A549 (cell line): ENCODE measurements around the gene SMAD3. TPM values are rescaled to one million over a fixed set of nuclear protein-coding genes. Genes with fewer than 3 reads are reported as not detected.
"Not testable (repeated sequence)": the region's sequence is repeated elsewhere in the genome, so short reads cannot be mapped to it uniquely, and the experiment has no call there.

Experiments used
- ATAC-seq, 2 experiments: fragments of 200-7000 bp in 1 of 2; fragments of >200 bp in 1 of 2; cut with Nextera tagmentation in 1 of 2; cut with Tn5 transposase in 1 of 2; 3 replicates each; pipeline versions ENCODE4 v1.8.0 to v1.9.1; 2018 to 2020; ENCODE audit warnings: mild to moderate bottlenecking in 1 of 2, moderate library complexity in 1 of 2
- CTCF ChIA-PET: fragments of 300-600 bp; sonication (Branson Sonifier 250); formaldehyde crosslinking; extraction: SDS; loops from one replicate; lab custom pipeline; 2021; ENCODE audit warnings: antibody characterized with exemption, inconsistent platforms; lab: Yijun Ruan, JAX
- POLR2A ChIA-PET: fragments of 350-600 bp; formaldehyde crosslinking; extraction: SDS; loops from one replicate; lab custom pipeline; 2021; ENCODE audit warnings: antibody characterized with exemption, inconsistent platforms; lab: Yijun Ruan, JAX
- DNase-seq, 2 experiments: peaks; one replicate each; pipeline versions ENCODE4 v3.0.0 to v3.0.0-alpha.2; 2011 to 2016; ENCODE audit warnings: low read depth in 1 of 2, low spot score in 1 of 2
- FAIRE-seq: peaks from 2 replicates; lab custom pipeline; 2011; peaks lifted over from hg19 to GRCh38; lab: Jason Lieb, UNC
- H3K27ac ChIP-seq, 2 experiments: fragments of >200 bp; sonication (Bioruptor Twin); formaldehyde crosslinking; 3 replicates each; pipeline ENCODE4 v1.5.1; 2016 to 2017
- H3K4me1 ChIP-seq: fragments of >200 bp; sonication (Bioruptor Twin); formaldehyde crosslinking; 3 replicates; pipeline ENCODE4 v1.6.1; 2016
- H3K4me2 ChIP-seq: fragments of >200 bp; sonication (Bioruptor Twin); formaldehyde crosslinking; 3 replicates; pipeline ENCODE4 v1.6.1; 2016
- H3K4me3 ChIP-seq: fragments of >200 bp; sonication (Bioruptor Twin); formaldehyde crosslinking; 3 replicates; pipeline ENCODE4 v1.5.1; 2016
- H3K9me3 ChIP-seq: fragments of >200 bp; sonication (Bioruptor Twin); formaldehyde crosslinking; 3 replicates; pipeline ENCODE4 v1.6.1; 2016
- CHD2 ChIP-seq: fragments of 150-350 bp; IDR thresholded peaks from 2 replicates; pipeline ENCODE4 v1.6.1; 2014; ENCODE audit warnings: low read length; ENCODE audit not compliant: partially characterized antibody
- CHD4 ChIP-seq: fragments of 200-600 bp; sonication (generic); IDR thresholded peaks from 2 replicates; pipeline ENCODE4 v1.6.1; 2016; ENCODE audit warnings: antibody characterized with exemption, mild to moderate bottlenecking, borderline replicate concordance
- EHF ChIP-seq: fragments of 250-450 bp; sonication (Bioruptor Pico); IDR thresholded peaks from 2 replicates; pipeline ENCODE4 v1.5.0; 2020; ENCODE audit warnings: mild to moderate bottlenecking
- EHMT2 ChIP-seq: fragments of 200-600 bp; sonication (generic); IDR thresholded peaks from 2 replicates; pipeline ENCODE4 v1.6.1; 2016; ENCODE audit warnings: antibody characterized with exemption, low read depth, mild to moderate bottlenecking, moderate library complexity
- ESRRA ChIP-seq: fragments of 150-350 bp; IDR thresholded peaks from 2 replicates; pipeline ENCODE4 v1.6.1; 2014; ENCODE audit warnings: mild to moderate bottlenecking, low read length, borderline replicate concordance
- FOSB ChIP-seq: fragments of 250-450 bp; sonication (Bioruptor Pico); IDR thresholded peaks from 2 replicates; pipeline ENCODE4 v1.5.0; 2020; ENCODE audit warnings: mild to moderate bottlenecking, moderate library complexity
- FOSL2 ChIP-seq, 2 experiments: fragments of 450-650 bp in 1 of 2; fragments of >200 bp in 1 of 2; sonication (Bioruptor Twin) in 1 of 2; formaldehyde crosslinking; IDR thresholded peaks; 2 replicates each; pipeline versions ENCODE4 v1.5.0 to v1.6.1; 2016 to 2020; ENCODE audit warnings: mild to moderate bottlenecking in 1 of 2, moderate library complexity in 1 of 2
- FOXS1 ChIP-seq: fragments of 250-450 bp; sonication (Bioruptor Pico); IDR thresholded peaks from 2 replicates; pipeline ENCODE4 v1.5.0; 2020; ENCODE audit warnings: mild to moderate bottlenecking, moderate library complexity
- HEYL ChIP-seq: fragments of 250-450 bp; sonication (Bioruptor Pico); IDR thresholded peaks from 2 replicates; pipeline ENCODE4 v1.8.0; 2021; ENCODE audit warnings: mild to moderate bottlenecking, moderate library complexity
- HOXB13 ChIP-seq: fragments of 250-450 bp; sonication (Bioruptor Pico); IDR thresholded peaks from 2 replicates; pipeline ENCODE4 v1.5.0; 2020; ENCODE audit warnings: low read depth, mild to moderate bottlenecking, moderate library complexity
- HOXB5 ChIP-seq: fragments of 250-450 bp; sonication (Bioruptor Pico); IDR thresholded peaks from 2 replicates; pipeline ENCODE4 v1.5.0; 2020; ENCODE audit warnings: mild to moderate bottlenecking, moderate library complexity
- JUN ChIP-seq, 2 experiments: fragments of >200 bp; sonication (Bioruptor Twin); formaldehyde crosslinking; IDR thresholded peaks; 2 replicates in 1 of 2; 3 replicates in 1 of 2; pipeline ENCODE4 v1.6.1; 2016 to 2017
- MAFK ChIP-seq: fragments of 450-650 bp; IDR thresholded peaks from 2 replicates; pipeline ENCODE4 v1.6.1; 2014; ENCODE audit not compliant: partially characterized antibody
- MAZ ChIP-seq: fragments of 150-350 bp; IDR thresholded peaks from 2 replicates; pipeline ENCODE4 v1.6.1; 2014; ENCODE audit warnings: antibody characterized with exemption, low read depth, low read length, borderline replicate concordance
- MYC ChIP-seq: IDR thresholded peaks from 2 replicates; pipeline ENCODE4 v1.6.1; 2012; ENCODE audit warnings: mild to moderate bottlenecking, inconsistent platforms, low read length, improper control_type of control experiment, borderline replicate concordance
- NR3C1 ChIP-seq: fragments of >200 bp; sonication (Bioruptor Twin); formaldehyde crosslinking; IDR thresholded peaks from 3 replicates; pipeline ENCODE4 v1.6.1; 2017
- POLR2A ChIP-seq: IDR thresholded peaks from 2 replicates; pipeline ENCODE4 v1.6.1; 2012; ENCODE audit warnings: mild to moderate bottlenecking, low read length
- POLR2AphosphoS2 ChIP-seq: conservative IDR thresholded peaks from 2 replicates; pipeline ENCODE4 v1.6.1; 2012; ENCODE audit warnings: low read length, improper control_type of control experiment, inconsistent platforms
- RCOR1 ChIP-seq: fragments of 150-350 bp; IDR thresholded peaks from 2 replicates; pipeline ENCODE4 v1.6.1; 2014; ENCODE audit warnings: antibody characterized with exemption, low read length, low read depth
- SMC3 ChIP-seq: fragments of >200 bp; sonication (Bioruptor Twin); formaldehyde crosslinking; IDR thresholded peaks from 3 replicates; pipeline ENCODE4 v1.6.1; 2018; ENCODE audit warnings: inconsistent platforms
- TFCP2L1 ChIP-seq: fragments of 250-450 bp; sonication (Bioruptor Pico); IDR thresholded peaks from 2 replicates; pipeline ENCODE4 v1.5.0; 2021; ENCODE audit warnings: mild to moderate bottlenecking
- TP53 ChIP-seq: fragments of 250-450 bp; sonication (Bioruptor Pico); IDR thresholded peaks from 2 replicates; pipeline ENCODE4 v1.5.0; 2021; ENCODE audit warnings: mild to moderate bottlenecking, moderate library complexity
- ZC3H11A ChIP-seq: fragments of 450-650 bp; IDR thresholded peaks from 2 replicates; pipeline ENCODE4 v1.6.1; 2014; ENCODE audit warnings: antibody characterized with exemption, mild to moderate bottlenecking
- ZSCAN20 ChIP-seq: fragments of 250-450 bp; sonication (Bioruptor Pico); IDR thresholded peaks from 2 replicates; pipeline ENCODE4 v1.8.0; 2022; ENCODE audit warnings: mild to moderate bottlenecking, moderate library complexity
- WGBS: methylation state at CpG from one replicate; pipeline ENCODE4 v1.1.6; 2017; ENCODE audit errors: missing lambda C conversion rate; 5-methylcytosine and 5-hydroxymethylcytosine counted together
- polyA plus RNA-seq, 4 experiments: library from polyadenylated mRNA; depleted of rRNA in 3 of 4; stranded (reverse); fragments of >200 nt; fragmentation: RNase III in 1 of 4; extraction: RNeasy Plus Mini Kit Qiagen cat#74134 plus additional on column Dnase treatment in 1 of 4; gene quantifications; 2 replicates in 3 of 4; 3 replicates in 1 of 4; pipeline ENCODE4 v1.2.3, GENCODE V29; 2011 to 2017
- TF ChIP-seq, protein P1 (sequence below): fragments of 200-600 bp; sonication (generic); IDR thresholded peaks from 2 replicates; pipeline ENCODE4 v1.6.1; 2016; ENCODE audit warnings: antibody characterized with exemption, mild to moderate bottlenecking, moderate library complexity

SMAD3 gene
- polyA plus RNA-seq, 2 of the 4 experiments (the other 2 are of a cell fraction): 74.6 to 77.2 TPM

DNA sequence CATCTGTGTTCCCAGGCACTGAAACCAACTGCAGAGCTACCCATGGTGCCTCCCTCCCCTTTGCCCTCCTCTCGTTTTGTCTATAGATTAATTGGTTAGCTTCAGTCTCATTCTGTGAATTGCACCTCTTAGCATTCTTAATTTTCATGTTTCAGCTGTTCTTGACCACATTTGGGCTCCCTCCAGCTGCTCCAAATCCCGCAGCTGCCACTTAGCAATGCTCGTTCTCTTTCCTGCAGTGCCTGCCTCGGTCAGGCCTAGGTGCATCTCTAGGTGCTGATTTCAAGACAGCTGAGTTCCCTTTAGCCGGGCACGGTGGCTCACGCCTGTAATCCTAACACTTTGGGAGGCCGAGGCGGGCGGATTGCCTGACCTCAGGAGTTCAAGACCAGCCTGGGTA, 47.0 kb upstream of the SMAD3 start:
- CTCF ChIA-PET: interaction anchor here (0.6 to 4.6 kb wide), 5 partner anchors 12 to 71 kb away, joined by 3 to 12 read pairs (median 3); no protein-coding TSS in a partner anchor
- DNase-seq (no peak), ATAC-seq (no peak), FAIRE-seq (no peak)
- H3K27ac ChIP-seq: peak overlapping the region in 1 of 2 experiments; percentile 54; a peak in 2 of 6 replicates
- POLR2A ChIA-PET: no interaction called here
- no peak overlapping the region for H3K4me2 ChIP-seq
- WGBS: 89% methylated on average over 10 of the region's 10 CpGs
- no peak overlapping the region for H3K4me3 ChIP-seq
- peaks cover 9% of the 10 kb centered on the region for H3K4me1 ChIP-seq
- no peak for TF ChIP-seq FOXS1
- TF ChIP-seq HEYL (CRISPR knock-in tag): no peak
- no peak for TF ChIP-seq ZC3H11A
- TF ChIP-seq MYC: no peak
- TF ChIP-seq, all 56 proteins: peak for 0
- H3K9me3 ChIP-seq: no peaks in the 10 kb centered on the region

DNA sequence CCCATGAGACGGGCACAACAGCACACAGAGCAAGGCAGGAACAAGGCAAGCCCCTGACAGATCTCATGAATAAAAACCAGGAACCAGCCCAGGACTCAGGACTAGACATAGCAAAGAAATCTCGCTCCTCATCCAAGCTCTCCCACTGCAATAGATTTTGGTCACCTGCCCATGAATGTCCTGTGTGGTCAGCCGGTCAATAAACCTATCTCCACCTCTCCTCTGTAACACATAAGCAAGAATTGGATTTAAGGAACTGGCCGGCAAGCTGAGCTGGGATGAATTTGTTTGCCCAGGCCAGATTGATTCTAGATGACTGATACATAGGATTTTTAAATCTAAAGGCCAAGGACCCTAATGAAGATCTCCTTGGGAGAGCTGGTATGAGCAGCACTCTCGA, 46.3 kb upstream of the SMAD3 start:
- no peak for FAIRE-seq
- WGBS: 82% methylated on average over 5 of the region's 5 CpGs
- no peak for TF ChIP-seq ZC3H11A
- TF ChIP-seq FOXS1: no peak
- no peak for TF ChIP-seq HOXB5 (CRISPR knock-in tag)
- no peak for TF ChIP-seq POLR2A
- no peak for TF ChIP-seq MAZ
- TF ChIP-seq MAFK: no peak
- TF ChIP-seq EHMT2: no peak
- TF ChIP-seq ZSCAN20 (CRISPR knock-in tag): no peak
- TF ChIP-seq NR3C1: no peak
- TF ChIP-seq TP53: no peak
- TF ChIP-seq HOXB13: no peak
- no peak for TF ChIP-seq HEYL (CRISPR knock-in tag)
- TF ChIP-seq CHD4: no peak
- no peak for TF ChIP-seq FOSL2 (IDR thresholded peaks at IDR 0.05)
- no peak for TF ChIP-seq FOSL2 (CRISPR knock-in tag; IDR thresholded peaks at IDR 0.05)

DNA sequence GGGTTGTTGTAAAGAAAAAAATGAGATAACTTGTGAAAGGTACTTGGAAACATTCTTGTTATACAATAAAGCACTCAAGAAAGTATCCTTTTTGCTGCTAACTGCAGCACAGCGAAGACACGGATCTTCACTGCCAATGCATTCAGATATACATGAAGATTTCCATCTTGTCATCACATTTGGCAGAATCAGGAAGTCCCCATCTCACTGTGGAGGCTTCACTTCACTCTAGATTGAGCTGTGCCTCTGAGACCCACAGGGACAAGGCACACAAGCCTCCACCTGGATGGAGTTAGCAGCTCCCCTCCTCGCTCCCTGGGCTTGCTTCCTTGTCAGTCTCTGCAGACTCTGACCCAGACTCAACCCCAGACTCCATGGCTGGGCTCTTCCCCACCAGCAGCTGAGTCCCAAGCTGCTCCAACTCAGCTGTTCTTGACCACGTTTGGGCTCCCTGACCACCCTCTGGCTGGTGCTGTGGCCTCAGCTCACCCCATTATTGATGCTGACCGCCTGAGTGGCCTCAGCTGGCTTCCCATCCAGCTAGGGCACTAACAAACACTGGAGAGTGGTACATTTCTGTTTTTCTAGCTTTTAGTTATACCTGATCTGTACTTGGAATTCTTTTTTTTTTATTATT, 45.4 kb upstream of the SMAD3 start:
- H3K4me2 ChIP-seq: no peak overlapping the region
- 69% methylated on average over 5 of the region's 5 CpGs for WGBS
- no peaks in the 10 kb centered on the region for H3K9me3 ChIP-seq
- TF ChIP-seq POLR2A: 0 out of 2 replicates have a peak, but pooled peaks have one; percentile 8
- no peak for TF ChIP-seq FOSB (CRISPR knock-in tag)
- POLR2A ChIA-PET: no interaction called here
- H3K4me3 ChIP-seq: no peak overlapping the region
- CTCF ChIA-PET: interaction anchor here (0.6 to 1.6 kb wide), 4 partner anchors 9 to 220 kb away, joined by 3 to 4 read pairs (median 4); no protein-coding TSS in a partner anchor
- no peak for DNase-seq
- H3K27ac ChIP-seq: peak overlapping the region in 1 of 2 experiments; percentile 20; a peak in 1 of 6 replicates
- no peak for ATAC-seq
- H3K4me1 ChIP-seq: peaks cover 24% of the 10 kb centered on the region
- FAIRE-seq: no peak

More for the DNA sequence above, 46.3 kb upstream of the SMAD3 start:
- Histone ChIP-seq H3K4me3 (no peak overlapping the region), H3K4me1 (peaks cover 15% of the 10 kb centered on the region), H3K27ac (peak overlapping the region in 1 of 2 experiments; percentile 54; a peak in 1 of 6 replicates), H3K9me3 (no peaks in the 10 kb centered on the region), H3K4me2 (no peak overlapping the region)
- ATAC-seq (no peak), DNase-seq (no peak)
- POLR2A ChIA-PET: no interaction called here
- CTCF ChIA-PET: interaction anchor here (0.7 to 4.6 kb wide), 7 partner anchors 8 to 72 kb away, joined by 3 to 12 read pairs (median 4); no protein-coding TSS in a partner anchor

DNA sequence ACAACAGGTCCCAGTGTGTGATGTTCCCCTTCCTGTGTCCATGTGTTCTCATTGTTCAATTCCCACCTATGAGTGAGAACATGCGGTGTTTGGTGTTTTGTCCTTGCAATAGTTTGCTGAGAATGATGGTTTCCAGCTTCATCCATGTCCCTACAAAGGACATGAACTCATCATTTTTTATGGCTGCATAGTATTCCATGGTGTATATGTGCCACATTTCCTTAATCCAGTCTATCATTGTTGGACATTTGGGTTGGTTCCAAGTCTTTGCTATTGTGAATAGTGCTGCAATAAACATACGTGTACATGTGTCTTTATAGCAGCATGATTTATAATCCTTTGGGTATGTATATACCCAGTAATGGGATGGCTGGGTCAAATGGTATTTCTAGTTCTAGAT, 44.7 kb upstream of the SMAD3 start:
- CTCF ChIA-PET, POLR2A ChIA-PET, H3K4me2 ChIP-seq, H3K9me3 ChIP-seq, H3K27ac ChIP-seq, FAIRE-seq, ATAC-seq, H3K4me3 ChIP-seq, DNase-seq: not testable (repeated sequence)
- peaks cover 30% of the 10 kb centered on the region for H3K4me1 ChIP-seq
- WGBS: 89% methylated on average over 2 of the region's 2 CpGs

DNA sequence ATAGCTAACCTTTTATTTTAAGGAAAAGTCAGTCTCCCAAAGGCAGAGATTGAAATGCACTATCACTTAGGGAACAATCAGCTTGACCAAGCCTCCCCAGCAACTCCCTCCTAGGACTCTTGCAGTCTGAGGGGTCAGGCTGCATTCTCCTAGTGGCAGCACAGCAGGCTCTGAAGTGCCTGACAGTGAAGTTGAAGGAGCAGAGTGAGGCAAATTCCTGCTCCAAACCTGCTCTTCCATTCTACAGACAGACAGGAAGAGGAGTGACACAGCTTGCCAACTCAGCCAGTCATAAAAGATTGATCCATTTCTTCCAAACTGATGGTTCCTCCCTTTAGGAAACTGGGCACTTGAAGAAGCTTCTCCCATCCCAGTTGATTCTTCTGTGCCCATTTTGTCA, 43.9 kb upstream of the SMAD3 start:
- FAIRE-seq (no peak), DNase-seq (no peak), ATAC-seq (no peak)
- Histone ChIP-seq H3K4me3 (no peak overlapping the region), H3K4me2 (no peak overlapping the region), H3K4me1 (peaks cover 38% of the 10 kb centered on the region), H3K27ac (peak overlapping the region in 1 of 2 experiments; percentile 89; a peak in 3 of 6 replicates), H3K9me3 (no peaks in the 10 kb centered on the region)
- CTCF ChIA-PET: interaction anchor here (0.8 to 3.8 kb wide), 6 partner anchors 10 to 145 kb away, joined by 3 to 24 read pairs (median 4); no protein-coding TSS in a partner anchor
- POLR2A ChIA-PET: no interaction called here
- TF ChIP-seq CHD2 (no peak), POLR2AphosphoS2 (no peak), MAFK (no peak), FOXS1 (no peak), ESRRA (no peak), SMC3 (no peak), RCOR1 (no peak), EHF (CRISPR knock-in tag) (no peak), JUN (IDR thresholded peaks at IDR 0.05) (no peak), TFCP2L1 (CRISPR knock-in tag) (no peak)
- TF ChIP-seq, protein P1, sequence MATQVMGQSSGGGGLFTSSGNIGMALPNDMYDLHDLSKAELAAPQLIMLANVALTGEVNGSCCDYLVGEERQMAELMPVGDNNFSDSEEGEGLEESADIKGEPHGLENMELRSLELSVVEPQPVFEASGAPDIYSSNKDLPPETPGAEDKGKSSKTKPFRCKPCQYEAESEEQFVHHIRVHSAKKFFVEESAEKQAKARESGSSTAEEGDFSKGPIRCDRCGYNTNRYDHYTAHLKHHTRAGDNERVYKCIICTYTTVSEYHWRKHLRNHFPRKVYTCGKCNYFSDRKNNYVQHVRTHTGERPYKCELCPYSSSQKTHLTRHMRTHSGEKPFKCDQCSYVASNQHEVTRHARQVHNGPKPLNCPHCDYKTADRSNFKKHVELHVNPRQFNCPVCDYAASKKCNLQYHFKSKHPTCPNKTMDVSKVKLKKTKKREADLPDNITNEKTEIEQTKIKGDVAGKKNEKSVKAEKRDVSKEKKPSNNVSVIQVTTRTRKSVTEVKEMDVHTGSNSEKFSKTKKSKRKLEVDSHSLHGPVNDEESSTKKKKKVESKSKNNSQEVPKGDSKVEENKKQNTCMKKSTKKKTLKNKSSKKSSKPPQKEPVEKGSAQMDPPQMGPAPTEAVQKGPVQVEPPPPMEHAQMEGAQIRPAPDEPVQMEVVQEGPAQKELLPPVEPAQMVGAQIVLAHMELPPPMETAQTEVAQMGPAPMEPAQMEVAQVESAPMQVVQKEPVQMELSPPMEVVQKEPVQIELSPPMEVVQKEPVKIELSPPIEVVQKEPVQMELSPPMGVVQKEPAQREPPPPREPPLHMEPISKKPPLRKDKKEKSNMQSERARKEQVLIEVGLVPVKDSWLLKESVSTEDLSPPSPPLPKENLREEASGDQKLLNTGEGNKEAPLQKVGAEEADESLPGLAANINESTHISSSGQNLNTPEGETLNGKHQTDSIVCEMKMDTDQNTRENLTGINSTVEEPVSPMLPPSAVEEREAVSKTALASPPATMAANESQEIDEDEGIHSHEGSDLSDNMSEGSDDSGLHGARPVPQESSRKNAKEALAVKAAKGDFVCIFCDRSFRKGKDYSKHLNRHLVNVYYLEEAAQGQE: no peak
